Stimulated activated CD4-positive, alpha-beta T cell treated with anti-CD3 and anti-CD28 coated beads, Interleukin-1b, Interleukin-23, amount 100 ng/mL, for 48 hours (primary cell): Measurements from ENCODE around the gene MIAT.
"Not testable (repeated sequence)": the region's sequence is repeated elsewhere in the genome, so short reads cannot be mapped to it uniquely, and the experiment has no call there.

Experiments
- DNase-seq: peaks from one replicate; pipeline ENCODE4 v3.0.0-alpha.2; 2020

The MIAT gene

GRCh38 chr22:26701323-26701722 is 43.9 kb downstream of the MIAT start:
- DNase-seq: no peak

- DNase-seq: no peak
These were observed 45.8 kb downstream of the MIAT start for GRCh38 chr22:26702906-26703830.

GRCh38 chr22:26705379-26705778 is 48.0 kb downstream of the MIAT start:
- not testable (repeated sequence) for DNase-seq

- no peak for DNase-seq
These were observed 49.7 kb downstream of the MIAT start for GRCh38 chr22:26707090-26707489.

GRCh38 chr22:26707581-26707980 is 50.2 kb downstream of the MIAT start:
- DNase-seq: no peak

GRCh38 chr22:26708256-26709009 is 51.0 kb downstream of the MIAT start:
- DNase-seq: no peak

- DNase-seq: no peak
These were observed 52.4 kb downstream of the MIAT start for GRCh38 chr22:26709617-26710390.

- DNase-seq: no peak
These were observed 54.0 kb downstream of the MIAT start for GRCh38 chr22:26711205-26711963.

GRCh38 chr22:26712158-26712557 is 54.8 kb downstream of the MIAT start:
- DNase-seq: no peak

- DNase-seq: no peak
These were observed 56.5 kb downstream of the MIAT start for GRCh38 chr22:26713823-26714449.

- no peak for DNase-seq
These were observed 57.6 kb downstream of the MIAT start for GRCh38 chr22:26714971-26715370.

- no peak for DNase-seq
These were observed 58.1 kb downstream of the MIAT start for GRCh38 chr22:26715392-26715936.

- DNase-seq: no peak
These were observed 61.1 kb downstream of the MIAT start for GRCh38 chr22:26718488-26718887.

- no peak for DNase-seq
These were observed 61.5 kb downstream of the MIAT start for GRCh38 chr22:26718905-26719304.

GRCh38 chr22:26722159-26722558 is 64.8 kb downstream of the MIAT start:
- no peak for DNase-seq

- DNase-seq: no peak
These were observed 67.0 kb downstream of the MIAT start for GRCh38 chr22:26724414-26724813.

GRCh38 chr22:26725012-26725676 is 67.8 kb downstream of the MIAT start:
- DNase-seq: no peak
